ENCODE results near the gene CLDN9. TPM values are rescaled to one million over a fixed set of nuclear protein-coding genes. Genes with fewer than 3 reads are reported as not detected.

CLDN9 gene
- total and polyA plus RNA-seq, 9 of the 15 experiments (the other 6 are each of a cell fraction or from before 2014, with no cell fraction given), result 0.12 to 0.44 (median 0.22) TPM; not detected in 4

DNA sequence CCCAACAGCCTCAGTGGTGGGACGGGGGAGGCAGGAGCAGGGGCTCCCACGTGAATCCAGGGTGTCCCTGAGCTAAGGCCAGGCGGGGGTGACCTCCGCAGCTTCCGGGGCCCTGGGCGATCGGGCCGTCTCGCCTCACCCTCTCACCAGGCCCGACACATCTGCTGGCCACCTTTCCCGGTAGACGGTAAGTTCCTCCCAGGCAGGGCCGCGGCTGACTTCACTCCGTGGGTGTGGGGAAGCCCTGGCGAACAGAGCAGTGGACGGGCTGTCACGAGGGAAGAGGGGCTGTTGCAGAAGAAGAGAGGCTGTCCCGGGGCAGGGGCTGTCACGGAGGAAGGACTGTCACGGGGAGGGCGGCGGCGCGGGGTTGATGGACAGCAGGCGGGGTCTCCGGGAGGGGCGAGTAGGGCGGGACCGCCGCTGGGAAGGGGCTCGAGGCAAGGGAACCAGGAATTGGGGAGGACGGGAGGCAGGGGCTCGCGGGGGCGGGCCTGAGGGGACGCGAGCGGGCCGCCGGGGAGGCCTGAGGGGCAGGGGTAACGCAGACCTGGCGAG, 33.0 kb upstream of the CLDN9 start:
- peak; percentile 39 for ATAC-seq
- TSS peak; percentile 43 for BruUV-seq (replicated peaks)
- TF ChIP-seq ZNF395 (CRISPR knock-in tag; IDR thresholded peaks at IDR 0.05) (0 out of 2 replicates have a peak, but pooled peaks have one; percentile 2), POLR3G (IDR thresholded peaks at IDR 0.05; ENCODE audit: extremely low read depth, insufficient read length, insufficient replicate concordance) (no peak), MBD1 (CRISPR knock-in tag; IDR thresholded peaks at IDR 0.05) (no peak), KDM5B (IDR thresholded peaks at IDR 0.05; ENCODE audit: insufficient replicate concordance, low read depth, low read length) (no peak), SIN3A (IDR thresholded peaks at IDR 0.05; ENCODE audit: borderline replicate concordance in 2 of 2, control insufficient read depth in 1 of 2, low read depth in 2 of 2, low read length in 2 of 2) (peak in 1 of 2 experiments; percentile 63; a peak in 2 of 4 replicates), MEIS2 (IDR thresholded peaks at IDR 0.05; ENCODE audit: partially characterized antibody) (peak; percentile 23), MXI1 (IDR thresholded peaks at IDR 0.05; ENCODE audit: low read depth, low read length) (0 out of 2 replicates have a peak, but pooled peaks have one; percentile 20), ZFP36 (IDR thresholded peaks at IDR 0.05; ENCODE audit: low read depth, low read length, partially characterized antibody) (peak; percentile 20), ELF4 (CRISPR knock-in tag; IDR thresholded peaks at IDR 0.05) (0 out of 2 replicates have a peak, but pooled peaks have one; percentile 39)
- TF ChIP-seq, protein P1, sequence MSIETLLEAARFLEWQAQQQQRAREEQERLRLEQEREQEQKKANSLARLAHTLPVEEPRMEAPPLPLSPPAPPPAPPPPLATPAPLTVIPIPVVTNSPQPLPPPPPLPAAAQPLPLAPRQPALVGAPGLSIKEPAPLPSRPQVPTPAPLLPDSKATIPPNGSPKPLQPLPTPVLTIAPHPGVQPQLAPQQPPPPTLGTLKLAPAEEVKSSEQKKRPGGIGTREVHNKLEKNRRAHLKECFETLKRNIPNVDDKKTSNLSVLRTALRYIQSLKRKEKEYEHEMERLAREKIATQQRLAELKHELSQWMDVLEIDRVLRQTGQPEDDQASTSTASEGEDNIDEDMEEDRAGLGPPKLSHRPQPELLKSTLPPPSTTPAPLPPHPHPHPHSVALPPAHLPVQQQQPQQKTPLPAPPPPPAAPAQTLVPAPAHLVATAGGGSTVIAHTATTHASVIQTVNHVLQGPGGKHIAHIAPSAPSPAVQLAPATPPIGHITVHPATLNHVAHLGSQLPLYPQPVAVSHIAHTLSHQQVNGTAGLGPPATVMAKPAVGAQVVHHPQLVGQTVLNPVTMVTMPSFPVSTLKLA (conservative IDR thresholded peaks at IDR 0.05), result peak in 1 of 2 experiments; percentile 54; a peak in 1 of 4 replicates
- TF ChIP-seq, protein P2, sequence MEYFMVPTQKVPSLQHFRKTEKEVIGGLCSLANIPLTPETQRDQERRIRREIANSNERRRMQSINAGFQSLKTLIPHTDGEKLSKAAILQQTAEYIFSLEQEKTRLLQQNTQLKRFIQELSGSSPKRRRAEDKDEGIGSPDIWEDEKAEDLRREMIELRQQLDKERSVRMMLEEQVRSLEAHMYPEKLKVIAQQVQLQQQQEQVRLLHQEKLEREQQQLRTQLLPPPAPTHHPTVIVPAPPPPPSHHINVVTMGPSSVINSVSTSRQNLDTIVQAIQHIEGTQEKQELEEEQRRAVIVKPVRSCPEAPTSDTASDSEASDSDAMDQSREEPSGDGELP (CRISPR knock-in tag; IDR thresholded peaks at IDR 0.05; ENCODE audit: borderline replicate concordance), result no peak

More for the DNA sequence above, 33.0 kb upstream of the CLDN9 start:
- Histone ChIP-seq H3K9ac (ENCODE audit: insufficient read depth in 1 of 2, low read depth in 2 of 2, low read length in 2 of 2) (peak overlapping the region; percentile 97 to 100), H3K79me2 (ENCODE audit: control insufficient read depth, insufficient read depth, low read length) (peaks cover 47% of the 10 kb centered on the region), H3K4me2 (ENCODE audit: insufficient read depth, low read length) (peak overlapping the region; percentile 97), H3K9me3 (replicated peaks; ENCODE audit: control insufficient read depth, insufficient read depth, low read depth, low read length) (no peaks in the 10 kb centered on the region), H3K27me3 (ENCODE audit: control insufficient read depth in 2 of 2, insufficient read depth in 2 of 2, low read length in 2 of 2) (no peaks in the 10 kb centered on the region), H4K20me1 (replicated peaks; ENCODE audit: control insufficient read depth, insufficient read depth, low read length) (no peaks in the 10 kb centered on the region; the same call in 1 of the 2 replicates), H3K9me1 (ENCODE audit: control insufficient read depth, insufficient read depth, low read length) (no peaks in the 10 kb centered on the region), H2AFZ (ENCODE audit: low read depth, low read length) (peak overlapping the region; percentile 12; the same call in 1 of the 2 replicates), H3K4me3 (peak overlapping the region; percentile 63), H3K27ac (ENCODE audit: extremely low read depth, low read depth, low read length) (peak overlapping the region; percentile 99), H3K36me3 (ENCODE audit: control insufficient read depth, insufficient read depth, low read length) (peaks cover 48% of the 10 kb centered on the region; the same call in 2 of the 3 replicates), H3K4me1 (replicated peaks in 1 of 2; ENCODE audit: control insufficient read depth in 2 of 2, insufficient read depth in 2 of 2, low read length in 2 of 2) (peaks cover 19 to 83% of the 10 kb centered on the region in 2 experiments)
- intact Hi-C loops (cut with micrococcal nuclease) (loop anchor here (2.0 to 5.0 kb wide), 3 partner anchors 52 to 107 kb away; no protein-coding TSS in a partner anchor), in situ Hi-C loops (cut with MboI) (no loop called here)
- ChIA-PET POLR2A (interaction anchor here (0.6 to 3.5 kb wide), 6 partner anchors 7 to 1202 kb away, joined by 3 to 23 read pairs (median 4); partner anchors contain the start of genes KREMEN2 and PAQR4), CTCF (ENCODE audit: low intra/inter-chr PET ratio) (interaction anchor here (0.6 kb wide), 1 partner anchor 40 kb away, joined by 6 read pairs; no protein-coding TSS in a partner anchor)
- under 1% methylated on average over 27 of the region's 43 CpGs for WGBS (ENCODE audit: insufficient coverage, low coverage, missing lambda C conversion rate)
- no peak for FAIRE-seq
- DNase-seq (ENCODE audit: extremely low read depth in 1 of 4, low spot score in 3 of 4), result peak; percentile 69 to 82 (median 78)
